WTC11 (cell line): ENCODE results near the gene CHST15. TPM values are rescaled to one million over a fixed set of nuclear protein-coding genes. Genes with fewer than 3 reads are reported as not detected.

Experiments
- ATAC-seq: fragments of 200-7000 bp; cut with Tn5 transposase; 2 replicates; pipeline ENCODE4 v1.10.0; 2021; ENCODE audit warnings: mild to moderate bottlenecking, moderate library complexity
- CTCF ChIA-PET: fragments of 300-600 bp; sonication (Branson Sonifier 250); formaldehyde crosslinking; loops from one replicate; lab custom pipeline; 2021; ENCODE audit warnings: antibody characterized with exemption; lab: Charles Lee
- POLR2A ChIA-PET: fragments of 350-600 bp; sonication (Branson Sonifier 250); formaldehyde crosslinking; loops from one replicate; lab custom pipeline; 2021; ENCODE audit warnings: antibody characterized with exemption; lab: Charles Lee
- DNase-seq: peaks from one replicate; pipeline ENCODE4 v3.0.0; 2021; ENCODE audit warnings: low spot score
- H3K27ac Mint-ChIP-seq: 2 replicates; pipeline ENCODE4 v1.8.0; 2021; ENCODE audit warnings: mixed read lengths
- H3K27me3 Mint-ChIP-seq: 2 replicates; pipeline ENCODE4 v1.8.0; 2021; ENCODE audit warnings: low read depth, mild to moderate bottlenecking, moderate library complexity, mixed read lengths
- H3K36me3 Mint-ChIP-seq: 2 replicates; pipeline ENCODE4 v1.8.0; 2021; ENCODE audit warnings: mixed read lengths
- H3K4me1 Mint-ChIP-seq: 2 replicates; pipeline ENCODE4 v1.8.0; 2022; ENCODE audit warnings: mixed read lengths
- H3K4me3 Mint-ChIP-seq: 2 replicates; pipeline ENCODE4 v1.8.0; 2021; ENCODE audit warnings: mild to moderate bottlenecking, moderate library complexity, mixed read lengths
- H3K9me3 Mint-ChIP-seq: 2 replicates; pipeline ENCODE4 v1.8.0; 2021; ENCODE audit warnings: mixed read lengths
- CBFB ChIP-seq: sonication (generic); formaldehyde crosslinking; IDR thresholded peaks from 2 replicates; pipeline ENCODE4 v1.8.1; 2022; ENCODE audit warnings: mild to moderate bottlenecking, low read depth, missing genetic modification reagents
- CDX4 ChIP-seq: fragments of 250-450 bp; sonication (Bioruptor Pico); IDR thresholded peaks from 2 replicates; pipeline ENCODE4 v1.9.0; 2021; ENCODE audit warnings: moderate library complexity, mild to moderate bottlenecking, inconsistent platforms, borderline replicate concordance
- CTCF ChIP-seq: fragments of 200-600 bp; IDR thresholded peaks from 2 replicates; pipeline ENCODE4 v1.8.0; 2022; ENCODE audit warnings: antibody characterized with exemption
- GRHL2 ChIP-seq: fragments of 250-450 bp; sonication (Bioruptor Pico); IDR thresholded peaks from 2 replicates; pipeline ENCODE4 v1.8.0; 2022; ENCODE audit warnings: mild to moderate bottlenecking, moderate library complexity; ENCODE audit not compliant: insufficient replicate concordance, severe bottlenecking
- IRF1 ChIP-seq: sonication (generic); formaldehyde crosslinking; IDR thresholded peaks from 2 replicates; pipeline ENCODE4 v1.8.0; 2023; ENCODE audit warnings: missing genetic modification reagents
- PRDM15 ChIP-seq: sonication (generic); formaldehyde crosslinking; IDR thresholded peaks from 2 replicates; pipeline ENCODE4 v1.8.0; 2022; ENCODE audit warnings: missing genetic modification reagents
- PRRX2 ChIP-seq: fragments of 250-450 bp; sonication (Bioruptor Pico); IDR thresholded peaks from 2 replicates; pipeline ENCODE4 v1.8.0; 2021; ENCODE audit warnings: mild to moderate bottlenecking
- SMAD3 ChIP-seq: sonication (generic); formaldehyde crosslinking; IDR thresholded peaks from 2 replicates; pipeline ENCODE4 v1.8.0; 2022; ENCODE audit warnings: missing genetic modification reagents, mild to moderate bottlenecking, borderline replicate concordance
- ZNF232 ChIP-seq: sonication (generic); formaldehyde crosslinking; IDR thresholded peaks from 2 replicates; pipeline ENCODE4 v1.8.0; 2022; ENCODE audit warnings: mild to moderate bottlenecking, missing genetic modification reagents
- ZNF263 ChIP-seq: sonication (generic); formaldehyde crosslinking; IDR thresholded peaks from 2 replicates; pipeline ENCODE4 v1.8.1; 2022; ENCODE audit warnings: low read depth, mild to moderate bottlenecking, moderate library complexity, missing genetic modification reagents
- ZNF423 ChIP-seq: fragments of 250-450 bp; sonication (Bioruptor Pico); IDR thresholded peaks from 2 replicates; pipeline ENCODE4 v2.1.2; 2022; ENCODE audit warnings: mild to moderate bottlenecking, moderate library complexity
- ZNF532 ChIP-seq: fragments of 250-450 bp; sonication (Bioruptor Pico); IDR thresholded peaks from 2 replicates; pipeline ENCODE4 v1.9.0; 2021; ENCODE audit warnings: mild to moderate bottlenecking, borderline replicate concordance
- total RNA-seq: library from RNA; stranded (reverse); gene quantifications from 3 replicates; pipeline ENCODE4 v1.2.3, GENCODE V29; 2021

CHST15 gene
- total RNA-seq, 1 experiment from 2014 or later: 10.7 TPM

GRCh38 chr10:124066126-124066700 lies 27.2 kb downstream of the CHST15 start (continued):
- TF ChIP-seq ZNF532 (CRISPR knock-in tag): no peak
- no peak for TF ChIP-seq ZNF263 (CRISPR knock-in tag)
- TF ChIP-seq PRRX2 (CRISPR knock-in tag): no peak

- TF ChIP-seq IRF1 (CRISPR knock-in tag) (no peak), CBFB (CRISPR knock-in tag) (no peak), ZNF232 (CRISPR knock-in tag) (no peak), ZNF423 (CRISPR knock-in tag) (peak; percentile 75), GRHL2 (CRISPR knock-in tag) (no peak), SMAD3 (no peak), CDX4 (no peak)
- TF ChIP-seq, all 79 proteins: peak for 1
- no peaks in the 10 kb centered on the region for H3K27me3 Mint-ChIP-seq
- peak overlapping the region; percentile 79 for H3K27ac Mint-ChIP-seq
- ChIA-PET CTCF (interaction anchor here (1.1 to 3.0 kb wide), 7 partner anchors 10 to 71 kb away, joined by 3 to 18 read pairs (median 6); no protein-coding TSS in a partner anchor), POLR2A (interaction anchor here (1.2 kb wide), 1 partner anchor 152 kb away, joined by 3 read pairs; no protein-coding TSS in a partner anchor)
- H3K4me1 Mint-ChIP-seq: peaks cover 57% of the 10 kb centered on the region
- DNase-seq: peak; percentile 30
- H3K4me3 Mint-ChIP-seq: peak overlapping the region; percentile 28
- H3K36me3 Mint-ChIP-seq: no peaks in the 10 kb centered on the region
- ATAC-seq: no peak
- H3K9me3 Mint-ChIP-seq: no peaks in the 10 kb centered on the region
Measured at GRCh38 chr10:124065382-124066125, 27.8 kb downstream of the CHST15 start.

- Mint-ChIP-seq H3K4me1 (peaks cover 49% of the 10 kb centered on the region), H3K27me3 (no peaks in the 10 kb centered on the region), H3K9me3 (no peaks in the 10 kb centered on the region), H3K36me3 (no peaks in the 10 kb centered on the region), H3K27ac (peak overlapping the region; percentile 8), H3K4me3 (no peak overlapping the region)
- POLR2A ChIA-PET: no interaction called here
- no peak for ATAC-seq
- no peak for TF ChIP-seq CTCF
- TF ChIP-seq PRDM15 (CRISPR knock-in tag): peak; percentile 75
- CTCF ChIA-PET: interaction anchor here (3.0 kb wide), 1 partner anchor 69 kb away, joined by 11 read pairs; no protein-coding TSS in a partner anchor
- no peak for DNase-seq
Measured at GRCh38 chr10:124064676-124065075, 28.7 kb downstream of the CHST15 start.
